HL-60/S4 (cell line): Measurements from ENCODE around the gene SLC41A2.

Experiments
- in situ Hi-C: fragments of 300-500 bp; cut with MboI; formaldehyde crosslinking; loops from 2 replicates; pipeline ENCODE4 v1.14.3; 2022; ENCODE audit warnings: low sequenced_read_pairs

The SLC41A2 gene

GRCh38 chr12:104930388-104931326, 27.4 kb downstream of the SLC41A2 start:
- in situ Hi-C loops, result no loop called here

GRCh38 chr12:104929977-104930376, 28.1 kb downstream of the SLC41A2 start:
- in situ Hi-C loops, result no loop called here

DNA sequence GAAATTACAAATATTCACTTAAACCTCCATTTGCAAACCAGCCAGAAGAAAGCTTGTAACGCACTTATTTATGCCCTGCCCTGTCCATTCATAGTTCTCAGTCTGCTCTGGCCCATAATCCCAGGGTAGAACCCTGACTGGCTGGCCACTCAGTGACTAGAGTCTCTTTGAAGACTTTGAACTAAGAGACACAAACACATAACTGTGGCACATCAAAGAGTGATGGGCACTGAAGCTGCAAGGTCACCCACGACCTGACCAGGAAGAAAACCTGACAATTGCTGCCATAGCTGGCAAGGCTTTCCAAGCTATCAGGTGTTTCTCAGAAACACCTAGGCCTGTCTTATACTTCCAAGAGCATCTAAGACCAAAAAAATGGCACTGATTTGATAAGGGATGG, 28.7 kb downstream of the SLC41A2 start:
- in situ Hi-C loops, result no loop called here

DNA sequence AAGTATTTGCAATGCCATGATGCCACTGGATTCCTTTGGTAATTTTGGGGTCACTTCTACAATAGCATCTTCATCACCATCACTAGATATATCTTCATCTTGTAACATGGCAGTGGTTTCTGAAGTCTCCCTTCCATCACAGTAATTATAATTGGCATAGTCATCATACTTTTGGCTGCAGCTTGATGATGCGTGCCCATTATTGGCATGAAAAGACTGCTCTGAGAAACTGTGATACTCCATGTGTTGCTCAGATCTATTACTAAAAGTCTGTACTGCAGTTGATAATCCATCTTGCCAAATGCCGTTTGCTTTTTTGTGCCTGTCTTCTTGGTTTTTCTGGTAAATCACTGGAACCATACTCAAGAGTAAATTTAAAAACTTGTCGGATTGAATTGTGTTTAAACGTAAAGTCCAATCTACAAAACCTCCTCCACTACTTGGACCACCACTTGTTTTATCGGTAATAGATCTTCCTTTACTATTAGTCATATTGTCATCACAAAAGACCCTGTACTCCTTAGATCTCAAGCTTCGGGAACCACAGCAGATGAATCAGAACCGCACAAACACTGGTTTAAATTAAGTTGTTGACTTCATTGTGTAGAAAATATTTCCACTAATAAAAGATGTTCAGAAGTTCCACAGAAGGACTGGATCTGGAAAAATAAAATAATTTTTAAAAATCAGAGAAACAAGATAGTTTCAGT, 29.9 kb downstream of the SLC41A2 start:
- in situ Hi-C loops, result no loop called here

DNA sequence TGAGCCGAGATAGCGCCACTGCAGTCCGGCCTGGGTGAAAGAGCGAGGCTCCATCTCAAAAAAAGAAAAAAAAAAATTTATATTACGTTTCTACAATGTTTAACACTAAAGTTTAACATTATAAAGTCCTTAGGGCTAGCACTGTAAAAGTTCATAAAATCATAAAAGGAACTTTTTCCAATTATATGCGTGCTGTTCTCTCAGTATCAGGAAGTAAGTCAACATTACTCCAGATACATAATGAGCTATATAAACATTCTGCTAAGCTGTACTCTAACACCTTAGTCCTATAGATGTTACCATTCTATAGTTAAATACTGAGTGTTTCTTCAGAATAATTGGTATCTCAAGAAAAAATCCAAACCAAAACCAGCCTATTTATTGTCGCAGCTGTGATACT, 32.6 kb downstream of the SLC41A2 start:
- in situ Hi-C loops, result no loop called here

DNA sequence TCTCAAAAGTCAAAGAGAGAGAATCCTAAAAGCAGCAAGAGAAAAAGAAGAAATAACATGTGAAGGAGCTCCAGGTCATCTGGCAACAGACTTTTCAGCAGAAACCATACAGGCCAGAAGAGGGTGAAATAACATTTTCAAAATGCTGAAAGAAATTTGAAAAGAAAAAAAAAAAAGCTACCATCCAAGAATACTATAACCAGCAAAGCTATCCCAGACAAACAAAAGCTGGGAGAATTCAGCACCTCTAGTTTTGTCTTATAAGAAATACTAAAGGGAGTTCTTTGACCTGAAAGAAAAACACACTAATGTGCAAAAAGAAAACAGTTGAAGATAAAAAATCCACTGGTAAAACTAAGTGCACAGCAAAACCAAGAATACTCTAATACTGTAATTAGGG, 36.8 kb downstream of the SLC41A2 start:
- in situ Hi-C loops, result no loop called here

DNA sequence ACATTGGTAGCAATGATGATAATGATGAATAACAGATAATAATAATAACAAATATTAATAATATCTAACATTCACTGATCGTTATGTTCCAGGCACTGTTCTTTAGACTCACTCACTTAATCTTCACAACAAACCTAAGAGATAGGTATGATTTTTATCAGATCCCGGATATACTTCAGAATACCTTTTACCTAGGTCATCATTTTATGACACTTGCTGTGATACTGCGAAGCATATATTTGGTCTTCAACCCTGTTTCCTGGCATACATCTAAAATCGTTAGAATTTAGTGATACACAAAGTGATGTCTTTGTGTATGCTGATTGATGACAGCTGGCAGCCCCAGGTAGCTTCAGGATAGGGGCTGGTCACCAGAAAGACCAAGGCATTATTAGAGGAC, 46.1 kb downstream of the SLC41A2 start:
- in situ Hi-C loops, result no loop called here

DNA sequence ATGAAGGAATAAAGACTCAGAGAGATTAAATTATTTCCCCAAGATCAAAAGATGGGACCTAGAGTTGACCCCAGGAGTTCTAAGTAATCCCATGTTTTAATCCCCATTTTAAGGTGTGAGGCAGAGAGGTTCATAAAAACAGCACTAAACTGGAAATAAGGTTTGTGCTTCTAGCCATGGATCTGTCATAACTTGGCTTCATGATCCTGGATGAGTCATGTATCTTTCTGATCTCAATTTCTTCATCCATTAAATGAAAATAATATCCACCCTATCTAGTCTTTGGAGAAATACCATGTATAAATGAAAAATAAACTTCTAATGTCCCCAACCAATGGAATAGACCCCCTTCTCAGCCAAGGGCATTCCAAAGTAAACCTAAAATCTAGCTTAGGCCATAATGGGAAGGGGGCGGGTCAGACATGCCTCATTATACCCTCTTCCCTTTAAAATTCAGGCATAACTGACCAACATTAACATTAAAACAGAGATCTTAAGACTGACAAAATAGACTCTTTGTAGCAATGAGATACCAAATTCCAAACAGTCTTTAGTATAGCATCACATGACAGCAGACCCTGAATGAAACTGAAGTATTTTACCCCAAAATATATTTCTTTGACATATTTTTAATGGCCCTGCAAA, 47.8 kb downstream of the SLC41A2 start:
- in situ Hi-C loops, result no loop called here

DNA sequence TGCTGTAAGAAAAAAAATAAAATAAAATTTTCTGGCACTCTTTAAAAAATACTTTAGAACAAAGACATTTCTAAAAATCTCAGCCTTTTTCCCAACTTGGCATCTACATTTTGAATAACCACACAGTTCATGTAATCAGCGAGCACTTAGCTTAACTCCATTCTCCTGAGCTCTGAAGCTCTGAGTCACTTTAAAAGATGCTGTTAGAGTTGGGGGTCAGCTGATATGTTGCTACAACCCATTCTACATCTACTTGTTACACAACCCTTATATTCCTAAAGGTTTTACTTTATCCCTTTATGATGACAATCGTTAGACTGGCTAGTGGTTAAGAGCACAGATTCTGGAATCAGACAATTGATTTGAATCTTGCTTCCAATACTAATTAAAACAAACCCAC, 48.3 kb downstream of the SLC41A2 start:
- in situ Hi-C loops, result no loop called here
